CD4-positive, alpha-beta T cell treated with Interleukin-1 beta for 1 hour (primary cell): ENCODE measurements around the gene CD2.

Experiments
- DNase-seq, 2 donors: peaks; one replicate each; pipeline ENCODE4 v3.0.0-alpha.2; 2020 to 2022

CD2 gene

GRCh38 chr1:116762781-116763115 lies 8.5 kb downstream of the CD2 start:
- no peak for DNase-seq

DNA sequence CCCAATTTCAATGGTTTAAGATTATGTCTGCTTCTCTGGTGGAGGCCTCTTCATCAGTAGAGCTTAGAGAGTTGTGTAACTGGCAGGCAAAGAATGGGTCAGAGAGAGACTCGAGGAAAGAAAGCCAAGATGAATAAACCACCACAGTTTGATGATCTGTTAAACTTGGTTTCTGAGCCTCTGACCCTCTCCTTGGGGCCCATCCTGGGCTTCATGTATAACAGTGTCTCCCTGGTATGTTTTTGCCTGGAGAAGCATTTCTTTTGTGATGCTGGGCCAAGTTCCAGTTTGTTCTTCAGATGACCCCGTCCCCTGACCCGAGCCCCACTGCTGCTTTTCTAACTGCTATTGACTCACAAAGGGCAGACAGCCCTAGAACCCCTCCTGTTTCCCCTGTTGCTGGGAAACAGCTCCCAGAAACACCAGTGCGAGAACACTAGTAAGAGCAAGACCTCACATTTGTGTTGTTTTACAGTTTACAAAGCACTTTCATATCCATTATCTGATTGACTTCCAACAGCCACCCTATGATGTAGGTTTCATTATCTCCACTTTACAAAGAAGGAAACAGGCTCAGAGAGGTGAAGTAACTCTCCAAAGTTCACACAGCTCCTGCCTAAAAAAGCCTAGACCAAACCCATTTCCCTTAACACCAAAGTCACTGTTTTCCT lies 9.0 kb downstream of the CD2 start:
- peak; percentile 59 to 74 for DNase-seq

- DNase-seq: peak in 1 of 2 donors; percentile 60
Observed at GRCh38 chr1:116763787-116764465, 9.7 kb downstream of the CD2 start.

GRCh38 chr1:116764466-116764898 lies 10.3 kb downstream of the CD2 start:
- DNase-seq: peak in 1 of 2 donors; percentile 73

DNA sequence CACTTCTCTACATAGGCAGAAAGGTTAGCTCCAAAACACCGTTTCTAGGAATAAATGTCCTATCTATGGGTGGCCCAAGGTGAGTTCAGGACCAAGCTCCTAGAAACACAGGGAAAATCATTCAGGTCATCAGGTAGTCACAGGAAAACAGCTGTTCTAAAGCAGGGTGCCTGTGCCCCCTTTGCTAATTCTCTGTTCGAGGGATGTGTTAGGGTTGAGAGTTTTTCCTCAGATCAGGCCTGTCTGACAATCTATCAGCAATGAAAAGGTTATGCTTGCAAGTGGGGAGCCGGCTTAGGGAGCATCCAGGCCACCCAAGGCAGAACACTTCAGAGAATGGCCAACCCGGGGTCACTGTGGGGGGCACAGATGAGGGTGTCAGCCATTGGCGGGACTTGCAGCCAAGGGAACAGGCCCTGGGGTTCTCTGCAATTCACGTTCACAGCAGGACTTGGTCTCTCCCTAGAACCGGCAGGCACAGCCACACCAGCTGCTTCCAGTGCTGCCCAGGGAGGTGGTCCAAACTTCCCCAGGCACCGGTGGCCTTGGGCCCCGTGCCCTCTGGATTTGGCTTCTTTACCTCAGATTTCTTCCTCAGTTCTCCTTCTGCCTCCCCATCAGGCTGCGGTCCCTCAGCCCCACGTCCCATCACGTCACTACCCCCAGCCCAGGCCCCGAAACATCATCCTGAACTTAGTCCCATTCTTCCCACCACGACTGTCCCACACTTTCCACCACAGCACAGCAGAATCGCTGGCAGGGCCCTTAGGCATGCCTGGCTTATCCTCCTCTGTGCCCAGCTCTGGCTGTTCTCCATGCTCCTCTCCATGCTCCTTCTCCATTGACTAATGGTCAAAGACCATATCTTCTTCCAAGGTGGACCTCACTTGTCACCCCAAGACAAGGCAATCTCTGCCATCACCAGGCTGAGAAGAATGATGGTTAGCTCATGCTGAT lies 11.0 kb downstream of the CD2 start:
- no peak for DNase-seq

DNA sequence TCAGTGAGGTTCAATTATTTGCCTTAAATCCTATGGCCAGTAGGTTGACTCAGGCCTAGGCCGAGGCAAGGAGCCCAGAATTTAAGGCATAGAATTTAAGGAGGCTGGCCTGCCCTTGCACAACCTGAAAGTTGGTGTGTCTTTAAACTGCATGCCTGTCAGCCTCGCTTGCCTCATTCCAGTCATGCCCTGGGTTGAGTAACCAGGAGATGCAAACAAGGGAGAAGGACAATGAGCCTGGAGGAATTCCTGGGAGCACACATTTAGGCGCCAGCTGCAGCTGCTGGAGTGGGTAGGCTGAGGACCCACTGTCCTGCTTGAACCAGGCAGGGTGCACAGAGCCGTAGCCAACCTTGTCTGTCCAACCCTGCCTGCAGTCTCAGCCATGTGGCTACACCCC lies 11.7 kb downstream of the CD2 start:
- no peak for DNase-seq

GRCh38 chr1:116766616-116767469 lies 12.6 kb downstream of the CD2 start:
- DNase-seq: peak; percentile 30 to 66

- no peak for DNase-seq
Observed at GRCh38 chr1:116767782-116768382, 13.7 kb downstream of the CD2 start.

DNA sequence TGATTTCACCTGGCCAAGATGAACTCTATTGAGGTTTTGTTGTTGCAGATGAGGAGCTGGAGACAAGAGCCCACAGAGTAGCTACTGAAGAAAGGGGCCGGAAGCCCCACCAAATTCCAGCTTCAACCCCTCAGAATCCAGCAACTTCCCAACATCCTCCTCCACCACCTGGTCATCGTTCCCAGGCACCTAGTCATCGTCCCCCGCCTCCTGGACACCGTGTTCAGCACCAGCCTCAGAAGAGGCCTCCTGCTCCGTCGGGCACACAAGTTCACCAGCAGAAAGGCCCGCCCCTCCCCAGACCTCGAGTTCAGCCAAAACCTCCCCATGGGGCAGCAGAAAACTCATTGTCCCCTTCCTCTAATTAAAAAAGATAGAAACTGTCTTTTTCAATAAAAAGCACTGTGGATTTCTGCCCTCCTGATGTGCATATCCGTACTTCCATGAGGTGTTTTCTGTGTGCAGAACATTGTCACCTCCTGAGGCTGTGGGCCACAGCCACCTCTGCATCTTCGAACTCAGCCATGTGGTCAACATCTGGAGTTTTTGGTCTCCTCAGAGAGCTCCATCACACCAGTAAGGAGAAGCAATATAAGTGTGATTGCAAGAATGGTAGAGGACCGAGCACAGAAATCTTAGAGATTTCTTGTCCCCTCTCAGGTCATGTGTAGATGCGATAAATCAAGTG lies 14.3 kb downstream of the CD2 start:
- DNase-seq: no peak

- DNase-seq: no peak
Observed at GRCh38 chr1:116769104-116769452, 14.8 kb downstream of the CD2 start.

GRCh38 chr1:116769561-116769977 lies 15.3 kb downstream of the CD2 start:
- peak; percentile 77 to 85 for DNase-seq

DNA sequence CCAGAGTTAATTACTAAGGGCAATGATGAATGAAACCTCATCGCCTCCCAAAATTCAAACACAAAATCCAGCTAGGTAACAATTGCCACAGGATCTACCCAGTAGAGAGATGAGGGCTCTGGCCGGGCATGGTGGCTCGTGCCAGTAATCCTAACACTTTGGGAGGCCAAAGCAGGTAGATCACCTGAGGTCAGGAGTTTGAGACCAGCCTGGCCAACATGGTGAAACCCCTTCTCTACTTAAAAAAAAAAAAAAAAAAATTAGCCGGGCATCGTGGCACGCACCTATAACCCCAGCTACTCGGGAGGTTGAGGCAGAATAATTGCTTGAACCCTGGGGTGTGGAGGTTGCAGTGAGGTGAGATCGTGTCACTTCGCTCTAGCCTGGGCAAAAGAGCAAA lies 15.8 kb downstream of the CD2 start:
- no peak for DNase-seq

GRCh38 chr1:116770625-116771024 lies 16.4 kb downstream of the CD2 start:
- DNase-seq: peak in 1 of 2 donors; percentile 41

DNA sequence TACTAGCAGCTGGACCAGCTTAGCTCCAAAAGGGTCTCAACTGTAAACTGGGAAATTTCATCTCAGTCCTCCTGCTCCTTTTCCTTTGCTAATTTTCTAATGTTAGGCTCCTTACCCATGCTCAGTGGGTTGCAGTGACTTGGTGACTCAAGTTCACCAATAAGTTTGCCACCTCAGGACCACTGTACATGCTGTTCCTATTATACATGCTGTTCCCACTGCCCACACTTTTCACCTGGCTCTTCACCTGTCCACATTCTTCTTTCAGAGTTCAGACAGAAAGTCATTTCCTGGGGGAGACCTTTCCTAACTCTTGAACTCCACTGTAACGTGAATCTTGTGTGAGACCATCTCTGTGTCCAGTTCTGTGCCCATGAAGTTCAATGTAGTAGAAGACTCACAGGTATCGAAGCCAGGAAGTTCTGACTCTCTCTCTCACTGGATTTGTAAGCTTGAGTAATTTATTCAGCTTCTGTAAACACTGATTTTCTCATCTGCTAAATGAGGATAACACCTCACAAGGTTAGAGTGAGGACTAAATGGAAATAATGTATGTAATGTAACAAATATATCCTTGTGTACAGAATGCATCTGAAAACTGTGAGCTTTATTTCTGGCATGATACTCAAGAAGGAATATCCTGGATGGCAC lies 17.9 kb downstream of the CD2 start:
- DNase-seq: no peak

DNA sequence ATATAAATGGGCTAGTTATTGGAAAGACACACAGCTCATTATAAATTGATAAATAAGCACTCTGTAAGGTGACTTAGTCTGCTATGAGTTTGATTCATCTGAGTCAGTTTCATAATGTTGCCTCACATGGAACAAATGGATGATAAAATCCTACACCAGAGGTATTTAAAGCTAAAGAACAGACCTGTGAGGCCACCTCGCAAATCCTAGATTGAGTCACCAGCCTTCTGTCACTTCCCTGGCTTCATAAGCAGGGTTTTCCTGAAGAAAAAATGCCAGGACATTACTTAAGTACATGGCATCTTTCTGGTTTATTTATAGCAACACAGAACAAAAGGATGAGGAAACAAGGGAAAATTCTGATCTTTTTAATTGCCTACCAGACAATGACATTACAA lies 18.4 kb downstream of the CD2 start:
- no peak for DNase-seq

GRCh38 chr1:116775116-116775752 lies 21.0 kb downstream of the CD2 start:
- DNase-seq: no peak

DNA sequence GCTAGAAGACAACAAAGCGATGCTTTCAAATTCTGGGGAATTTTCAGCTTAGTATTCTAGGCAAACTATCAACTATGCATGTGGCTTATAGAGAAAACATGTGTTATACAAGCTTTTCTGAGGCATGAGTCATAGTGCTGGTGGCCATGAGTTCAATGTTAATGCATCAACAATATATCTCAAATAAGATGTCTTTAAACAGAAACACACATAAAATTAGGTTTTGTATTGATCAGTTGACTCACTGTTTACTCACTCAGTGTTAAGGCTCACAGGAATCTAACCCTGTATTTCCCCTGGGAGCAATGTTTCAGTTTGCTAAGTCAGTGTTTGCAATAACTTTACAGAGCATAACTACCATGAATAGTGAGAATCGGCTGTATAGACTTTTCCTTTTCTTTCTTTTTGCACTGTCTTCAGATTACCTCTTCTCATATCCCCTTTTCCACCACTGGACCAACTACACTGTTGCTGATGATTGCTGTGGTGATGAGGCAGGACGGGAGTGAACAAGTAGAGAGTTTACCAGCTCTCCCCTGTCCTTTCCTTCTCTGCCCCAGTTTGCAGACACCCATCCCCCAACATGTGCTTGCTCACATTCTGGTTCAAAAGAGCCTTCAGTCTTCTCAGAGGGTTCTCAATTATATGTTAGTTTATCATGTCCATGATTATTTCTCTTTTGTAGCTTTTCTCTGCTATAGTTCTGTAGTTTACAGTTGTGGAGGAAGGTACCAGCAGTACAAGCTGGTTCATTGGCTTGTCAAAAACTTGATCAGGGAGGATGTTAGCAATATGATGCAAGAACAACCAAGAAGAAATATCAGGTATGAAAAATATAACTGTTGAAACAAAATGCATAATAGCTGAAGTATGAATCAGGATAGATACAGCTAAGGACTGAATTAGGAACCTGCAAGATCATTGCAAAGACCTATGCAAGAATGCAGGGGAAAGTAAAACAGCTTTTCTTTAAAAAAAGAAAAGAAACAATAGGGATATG lies 23.9 kb downstream of the CD2 start:
- DNase-seq: no peak

DNA sequence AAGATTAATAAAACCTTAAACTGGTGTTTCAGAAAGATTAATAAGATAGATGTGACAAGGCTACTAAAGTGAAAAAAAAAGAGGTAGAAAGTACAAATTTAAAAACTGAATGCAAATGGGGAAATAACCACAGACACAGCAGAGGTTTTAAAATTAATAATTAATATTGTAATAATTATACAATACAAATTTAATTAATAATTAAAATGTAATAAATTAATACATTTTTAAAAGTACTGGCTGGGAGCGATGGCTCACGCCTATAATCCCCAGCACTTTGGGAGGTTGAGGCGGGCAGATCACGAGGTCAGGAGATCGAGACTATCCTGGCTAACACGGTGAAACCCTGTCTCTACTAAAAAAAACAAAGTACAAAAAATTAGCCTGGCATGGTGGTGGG lies 26.8 kb downstream of the CD2 start:
- DNase-seq: no peak

- no peak for DNase-seq
Observed at GRCh38 chr1:116785006-116785405, 30.8 kb downstream of the CD2 start.
